HG03571 (cell line): Measurements from ENCODE around the gene CHST15.

Source experiments
- ATAC-seq: cut with Tn5 transposase; IDR thresholded peaks from one replicate; pipeline ENCODE4 v1.9.1; 2021; ENCODE audit not compliant: unreplicated experiment

CHST15 gene

DNA sequence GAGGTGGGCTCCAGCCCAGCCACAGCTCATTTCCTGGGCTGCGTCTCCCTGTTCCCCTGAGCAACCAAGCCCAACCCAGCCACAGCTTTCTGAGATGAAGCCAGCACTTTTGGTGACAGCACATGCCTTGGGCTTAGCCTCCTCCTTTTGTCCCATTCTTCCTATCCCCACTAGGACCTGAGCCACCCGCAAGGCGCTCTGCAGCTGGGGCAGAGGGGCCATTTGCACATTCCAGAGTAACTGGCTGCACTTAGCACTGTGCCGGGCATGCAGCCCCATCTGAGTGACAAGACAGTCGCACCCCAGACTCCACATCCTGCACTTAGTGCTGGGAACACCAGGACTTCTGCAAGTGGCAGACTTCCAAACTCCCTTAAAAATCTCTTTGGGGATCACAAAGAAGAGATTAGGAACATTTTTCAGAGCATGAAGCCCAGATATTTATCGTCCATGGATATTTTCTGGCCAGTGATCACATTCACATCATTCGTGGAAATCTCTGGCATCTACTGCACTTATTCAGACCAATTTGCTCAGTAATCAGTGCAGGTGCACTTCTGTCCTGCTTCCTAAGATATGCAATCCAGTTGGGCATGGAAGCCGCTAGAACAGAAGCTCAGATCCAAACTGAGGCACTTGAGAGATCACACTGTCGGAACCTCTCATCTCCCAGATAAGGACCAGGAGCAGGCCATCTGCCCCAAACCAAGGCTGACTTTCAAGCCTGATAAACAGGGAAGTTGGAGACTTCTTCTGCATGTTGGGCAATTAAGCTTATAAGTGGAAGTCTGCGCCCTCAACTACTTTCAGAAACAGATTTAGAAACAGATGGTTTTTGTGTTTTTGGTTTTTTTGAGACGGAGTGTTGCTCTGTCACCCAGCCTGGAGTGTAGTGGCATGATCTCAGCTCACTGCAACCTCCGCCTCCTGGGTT is 26.4 kb downstream of the CHST15 start:
- no peak for ATAC-seq

DNA sequence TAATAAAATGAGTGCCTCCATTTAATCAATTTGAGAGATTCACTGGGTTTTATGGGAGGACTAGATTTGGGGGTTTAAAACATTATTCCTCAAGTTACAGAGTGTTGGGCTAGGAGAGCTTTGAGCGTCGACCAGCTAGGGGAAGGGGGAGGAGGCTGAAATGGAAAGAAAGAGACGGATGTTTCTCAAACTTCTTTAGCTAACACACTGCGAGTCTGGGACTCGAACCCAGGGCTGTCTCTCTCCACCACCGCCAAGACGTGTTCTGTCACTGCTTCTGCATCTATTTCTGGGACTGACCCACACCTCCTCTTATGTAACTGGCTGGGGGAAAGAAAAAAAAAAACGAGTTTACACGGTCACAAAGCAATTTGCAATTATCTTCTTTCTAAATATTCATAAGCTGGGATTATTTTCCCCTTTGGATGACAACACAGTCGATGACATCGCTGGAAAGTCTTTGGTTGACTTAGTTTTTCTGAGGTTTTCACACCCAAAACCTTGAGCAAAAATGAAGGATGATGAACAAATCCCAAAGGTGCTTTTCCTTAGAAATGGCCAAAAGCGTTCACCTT is 27.2 kb downstream of the CHST15 start:
- no peak for ATAC-seq

DNA sequence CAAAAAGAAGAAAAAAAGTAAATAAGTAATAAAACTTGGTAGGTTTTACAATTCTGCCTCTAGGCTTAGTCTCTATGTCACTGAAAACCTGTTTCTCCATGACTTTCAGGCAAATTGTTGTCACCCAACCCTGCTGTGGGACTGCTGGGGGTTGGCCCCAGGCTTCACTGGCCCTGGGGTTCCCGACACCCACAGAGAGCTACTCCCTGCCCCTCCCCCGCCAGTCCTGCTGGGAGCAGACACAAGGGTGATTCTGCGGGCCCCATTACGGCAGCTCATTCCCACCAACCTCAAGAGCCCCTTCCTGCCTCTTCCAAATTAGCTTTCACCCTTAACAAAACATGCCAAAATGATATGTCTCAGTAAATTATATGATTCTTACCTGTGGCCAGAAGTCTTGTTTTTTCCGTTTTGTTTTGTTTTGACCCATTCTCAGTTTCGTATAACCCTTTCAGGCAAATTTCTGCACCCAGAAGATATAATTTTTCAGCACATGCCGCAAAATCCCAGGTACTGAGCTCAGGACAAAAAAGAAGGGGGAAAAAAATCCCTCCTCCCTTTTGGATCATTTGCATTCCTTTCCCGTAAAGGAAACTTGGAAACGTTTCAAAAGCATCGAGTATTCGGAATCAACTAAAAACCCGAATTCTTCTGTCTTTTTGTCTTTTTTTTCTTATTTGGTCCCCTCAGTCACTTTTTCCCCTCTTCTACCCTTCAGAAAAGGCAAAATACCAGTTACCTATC is 27.8 kb downstream of the CHST15 start:
- no peak for ATAC-seq

DNA sequence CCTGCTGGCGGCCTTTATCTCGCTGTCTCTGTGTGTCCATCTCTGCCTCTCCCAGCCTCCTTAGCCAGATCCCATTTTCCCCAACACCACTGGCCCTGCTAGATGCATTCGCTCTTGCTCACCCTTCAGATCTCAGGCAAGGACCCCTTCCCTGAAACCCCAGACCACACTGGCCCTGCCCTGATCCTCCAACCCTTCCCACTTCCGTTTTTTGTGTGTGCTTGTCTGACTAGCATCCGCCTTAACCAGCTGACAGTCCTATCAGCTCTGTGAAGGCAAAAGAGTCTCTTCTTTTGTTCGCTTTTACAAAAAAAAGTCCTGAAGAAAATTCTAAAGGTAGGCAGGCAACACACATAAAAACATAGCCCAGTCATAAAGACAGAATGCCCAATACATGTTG is 28.7 kb downstream of the CHST15 start:
- no peak for ATAC-seq

DNA sequence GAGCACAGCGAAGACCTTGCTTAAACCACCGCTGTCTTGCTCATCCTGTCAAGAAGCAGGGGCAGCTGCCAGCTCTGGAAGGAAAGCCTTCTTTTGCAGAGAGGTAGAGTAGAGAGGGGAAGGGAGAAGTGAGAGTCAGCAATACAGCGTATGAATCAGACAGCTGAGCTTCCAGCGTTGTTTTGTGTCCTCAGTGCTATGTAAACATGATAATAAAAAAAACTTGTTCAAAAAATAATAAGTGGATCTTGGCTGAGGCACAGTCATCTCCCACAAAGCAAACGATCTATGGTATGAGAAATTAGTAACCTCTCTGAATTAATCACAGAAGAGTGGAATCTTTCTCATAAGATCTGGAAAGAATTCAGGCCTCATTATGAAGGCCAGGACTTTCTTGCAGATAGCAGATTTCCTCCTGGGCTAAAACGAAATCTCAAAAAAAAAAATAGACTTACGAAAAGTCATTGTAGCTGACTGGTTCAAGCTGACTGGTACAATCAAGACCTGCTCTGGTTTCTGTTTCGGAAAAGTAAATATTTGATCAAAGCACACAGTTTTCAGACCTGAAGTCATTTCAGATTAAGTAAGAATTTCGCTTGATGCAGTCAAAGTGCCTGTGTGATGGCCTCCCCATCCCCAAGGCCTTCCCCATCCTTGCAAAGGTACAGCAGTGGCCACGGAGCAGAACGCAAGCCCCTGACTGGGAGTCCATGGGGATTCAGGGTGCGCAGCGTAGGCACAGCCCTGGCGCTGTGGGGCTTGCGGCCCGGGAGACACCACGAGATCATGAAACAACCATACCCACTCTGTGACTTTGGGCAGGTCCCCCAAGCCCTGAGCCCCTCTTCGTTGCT is 29.4 kb downstream of the CHST15 start:
- ATAC-seq, result peak; percentile 56

DNA sequence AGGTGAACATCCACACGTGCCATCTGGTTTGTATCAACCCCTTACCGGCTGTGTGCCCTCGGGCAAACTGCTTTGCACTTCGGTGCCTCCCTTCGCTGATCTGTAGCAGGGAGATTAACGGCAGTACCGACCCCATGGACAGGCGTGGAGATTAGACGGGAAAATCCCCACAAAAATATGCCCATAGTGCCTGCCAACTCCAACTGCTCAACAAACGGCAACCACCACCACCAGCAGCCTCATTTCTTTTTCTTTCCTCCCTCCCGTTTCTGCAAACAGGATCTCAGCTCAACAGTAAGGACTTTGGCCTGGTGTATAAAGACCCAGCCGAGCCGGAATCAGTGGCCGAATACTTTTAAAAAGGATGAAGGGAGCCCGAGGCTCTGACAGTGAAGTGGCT is 31.0 kb downstream of the CHST15 start:
- ATAC-seq, result no peak

GRCh38 chr10:124061030-124061429 is 32.4 kb downstream of the CHST15 start:
- ATAC-seq, result no peak

DNA sequence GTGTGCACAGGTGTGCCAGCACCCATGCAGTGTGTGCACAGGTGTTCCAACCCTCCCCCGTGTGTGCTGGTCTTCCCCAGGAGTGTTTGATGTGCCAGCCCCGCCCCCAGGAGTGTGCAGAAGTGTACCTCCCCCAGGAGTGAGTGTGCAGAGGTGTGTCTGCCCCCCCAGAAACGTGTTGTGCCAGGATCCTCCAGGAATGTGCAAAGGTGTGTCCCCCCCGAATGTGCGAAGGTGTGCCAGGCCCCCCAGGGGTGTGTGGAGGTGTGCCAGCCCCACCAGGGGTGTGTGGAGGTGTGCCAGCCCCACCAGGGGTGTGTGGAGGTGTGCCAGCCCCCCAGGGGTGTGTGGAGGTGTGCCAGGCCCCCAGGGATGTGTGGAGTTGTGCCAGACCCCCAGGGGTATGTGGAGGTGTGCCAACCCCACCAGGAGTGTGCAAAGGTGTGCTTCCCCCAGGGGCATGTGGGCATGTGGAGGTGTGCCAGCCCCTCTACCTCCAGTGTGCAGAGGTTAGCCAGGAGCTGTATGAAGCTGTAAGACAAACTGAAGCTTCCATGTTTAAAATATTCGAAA is 33.2 kb downstream of the CHST15 start:
- no peak for ATAC-seq

- ATAC-seq, result no peak
These were observed 33.8 kb downstream of the CHST15 start for GRCh38 chr10:124059551-124059950.

DNA sequence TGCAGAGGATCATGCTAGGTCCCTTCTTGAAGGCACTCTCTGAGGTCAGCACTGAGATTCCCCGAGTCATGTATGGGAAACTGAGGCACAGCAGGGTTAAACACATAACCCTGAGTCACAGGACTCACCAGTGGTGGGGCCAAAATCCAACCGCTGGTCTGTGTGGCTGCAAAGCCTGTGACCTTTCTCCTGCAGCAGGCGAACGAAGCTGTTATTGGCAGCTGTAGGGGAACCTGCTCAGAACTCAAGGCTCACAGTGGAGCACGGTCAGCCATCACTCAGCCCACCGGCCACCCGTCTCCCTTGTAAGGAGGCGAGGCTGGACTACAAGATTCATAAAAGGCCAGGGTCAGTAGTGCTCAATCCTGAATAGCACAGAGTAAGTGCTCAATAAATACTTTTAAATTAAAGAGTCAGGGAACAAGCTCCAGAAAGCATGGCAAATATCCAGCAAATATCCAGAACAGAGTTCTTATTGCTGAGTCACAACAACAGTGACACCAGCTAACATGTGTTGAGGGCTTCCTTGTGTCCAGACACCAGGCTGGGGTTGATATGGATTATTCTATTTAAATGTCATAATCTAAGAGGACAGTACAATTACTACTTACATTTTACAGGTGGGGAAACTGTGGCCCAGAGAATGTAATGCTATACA is 34.9 kb downstream of the CHST15 start:
- ATAC-seq, result no peak

GRCh38 chr10:124057601-124058000 is 35.8 kb downstream of the CHST15 start:
- no peak for ATAC-seq

GRCh38 chr10:124056337-124056980 is 36.9 kb downstream of the CHST15 start:
- ATAC-seq, result no peak

DNA sequence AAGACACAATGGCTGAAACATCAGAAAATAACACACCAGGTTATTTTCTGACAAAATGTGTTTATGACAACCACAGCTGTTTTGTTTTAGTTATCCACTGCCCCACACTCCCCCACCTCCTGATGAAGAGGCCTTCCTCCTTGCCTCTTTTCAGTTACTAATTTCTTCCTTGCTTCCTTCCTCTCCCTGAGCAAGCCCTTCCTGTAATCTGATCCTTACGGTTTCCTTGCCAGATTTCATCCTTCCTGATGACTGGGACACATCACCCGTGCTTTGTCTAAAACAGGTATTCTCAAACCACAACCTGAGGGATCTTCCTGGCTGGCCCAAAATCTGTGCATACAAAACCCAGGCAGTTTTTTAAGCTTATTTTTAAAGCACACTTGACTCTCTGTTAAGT is 39.4 kb downstream of the CHST15 start:
- ATAC-seq, result no peak

GRCh38 chr10:124052561-124052960 is 40.8 kb downstream of the CHST15 start:
- ATAC-seq, result no peak

DNA sequence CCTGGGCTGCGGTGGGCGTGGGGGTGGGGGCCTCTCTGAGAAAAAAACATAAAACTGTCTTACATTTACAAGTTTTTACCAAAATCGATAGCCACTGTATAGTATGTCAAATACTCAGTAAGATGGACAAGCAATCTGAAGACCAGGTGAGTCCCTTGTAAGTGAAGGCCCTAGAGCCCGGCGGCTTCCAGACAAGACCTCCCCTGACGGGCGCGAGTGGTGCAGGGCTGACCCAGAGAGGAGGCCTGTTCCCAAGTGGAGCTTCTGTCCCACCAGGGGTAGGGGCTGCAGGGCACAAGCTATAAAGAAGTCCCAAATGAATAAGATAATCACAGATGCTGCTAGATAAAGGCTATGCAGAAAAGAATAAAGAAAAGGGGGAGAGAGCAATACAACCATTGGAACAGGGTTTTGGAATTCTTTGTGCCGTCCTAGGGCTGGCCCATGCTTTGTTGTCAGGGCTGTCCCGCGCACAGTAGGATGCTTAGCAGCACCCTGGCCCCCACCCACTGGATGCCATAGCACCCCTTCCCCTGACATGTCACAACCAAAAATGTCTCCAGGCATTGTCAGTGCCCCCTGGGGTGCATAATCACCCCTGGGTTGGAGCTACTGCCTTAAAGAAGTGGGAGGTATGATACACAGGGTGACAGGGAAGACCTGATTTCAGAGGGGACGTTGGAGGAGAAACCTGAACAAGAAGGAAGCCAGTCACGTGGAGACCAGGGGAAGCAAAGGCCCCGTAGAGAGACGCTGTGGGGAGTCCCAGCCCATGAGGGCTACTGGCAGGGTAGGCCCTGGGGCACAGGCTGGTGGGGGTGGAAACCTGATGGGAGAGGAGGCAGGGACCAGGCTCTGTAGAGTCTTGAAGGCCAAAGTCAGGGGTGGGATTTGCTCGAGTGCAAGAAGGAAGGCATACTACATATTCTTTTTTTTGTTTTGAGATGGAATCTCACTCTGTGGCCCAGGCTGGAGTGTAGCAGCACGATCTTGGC is 43.1 kb downstream of the CHST15 start:
- no peak for ATAC-seq

DNA sequence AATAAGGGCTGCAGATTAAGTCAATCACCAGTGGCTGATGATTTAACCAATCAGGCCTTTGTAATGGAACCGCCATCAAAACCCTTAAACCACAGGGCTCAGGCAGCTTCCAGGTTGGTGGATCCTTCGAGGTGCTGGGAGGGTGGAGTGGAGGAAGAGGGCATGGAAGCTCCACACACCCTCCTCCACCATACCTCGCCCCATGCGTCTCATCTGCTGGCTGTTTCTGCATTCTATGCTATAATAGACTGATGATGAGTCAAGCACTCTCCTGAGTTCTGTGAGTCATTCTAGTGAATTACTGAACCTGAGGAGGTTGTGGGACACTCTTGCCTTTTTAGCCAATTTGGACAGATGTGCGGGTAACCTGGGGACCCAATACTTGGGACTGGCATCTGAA is 43.9 kb downstream of the CHST15 start:
- ATAC-seq, result no peak

DNA sequence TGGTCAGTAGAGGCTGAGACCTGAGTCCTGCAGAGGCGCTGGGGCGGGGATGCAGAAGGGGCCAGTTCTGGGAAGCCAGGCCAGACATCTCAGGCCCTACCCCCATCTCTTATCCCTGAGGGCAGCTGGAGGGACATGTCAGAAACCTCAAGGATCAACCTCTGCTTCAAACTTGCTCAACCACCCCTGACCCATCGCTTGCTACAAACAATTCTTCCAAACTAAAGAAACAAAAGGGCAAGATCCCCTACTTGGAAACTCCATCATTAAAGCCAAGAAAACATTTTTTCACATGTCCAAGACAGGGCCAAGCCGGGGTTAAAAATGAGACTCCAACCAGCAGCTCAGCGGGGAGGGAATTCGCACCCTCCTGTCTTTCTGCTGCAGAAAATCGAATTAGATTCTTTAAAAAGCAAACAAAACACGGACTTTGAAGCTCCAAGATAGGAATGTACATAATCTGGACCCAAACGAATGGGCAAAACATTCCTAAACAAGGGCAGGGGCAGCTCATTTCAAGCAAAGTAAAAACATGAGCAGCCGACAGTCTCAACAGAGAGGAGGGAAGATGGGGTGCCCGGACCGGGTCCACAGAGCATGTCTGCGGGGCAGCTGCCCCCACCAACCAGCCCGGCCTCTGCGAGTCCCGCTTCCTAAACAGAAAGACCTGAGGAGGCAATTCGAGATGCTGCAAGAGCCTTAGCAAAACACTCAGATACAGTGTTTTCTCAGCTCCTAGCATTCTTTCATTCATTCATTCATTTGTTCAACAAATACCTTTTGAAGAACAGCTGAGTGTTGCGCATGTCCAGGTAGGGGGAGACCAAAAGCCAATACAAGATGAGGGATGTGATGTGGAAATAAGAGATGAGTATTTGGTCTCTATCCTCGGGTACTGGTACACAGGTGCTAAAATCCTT is 44.8 kb downstream of the CHST15 start:
- no peak for ATAC-seq
